ENCODE measurements around the gene C22orf23. TPM values are rescaled to one million over a fixed set of nuclear protein-coding genes. Genes with fewer than 3 reads are reported as not detected.

Gene C22orf23
- polyA plus RNA-seq, 1 donor (not counting 4 experiments of a cell fraction or from before 2014, with no cell fraction given), result not detected

DNA sequence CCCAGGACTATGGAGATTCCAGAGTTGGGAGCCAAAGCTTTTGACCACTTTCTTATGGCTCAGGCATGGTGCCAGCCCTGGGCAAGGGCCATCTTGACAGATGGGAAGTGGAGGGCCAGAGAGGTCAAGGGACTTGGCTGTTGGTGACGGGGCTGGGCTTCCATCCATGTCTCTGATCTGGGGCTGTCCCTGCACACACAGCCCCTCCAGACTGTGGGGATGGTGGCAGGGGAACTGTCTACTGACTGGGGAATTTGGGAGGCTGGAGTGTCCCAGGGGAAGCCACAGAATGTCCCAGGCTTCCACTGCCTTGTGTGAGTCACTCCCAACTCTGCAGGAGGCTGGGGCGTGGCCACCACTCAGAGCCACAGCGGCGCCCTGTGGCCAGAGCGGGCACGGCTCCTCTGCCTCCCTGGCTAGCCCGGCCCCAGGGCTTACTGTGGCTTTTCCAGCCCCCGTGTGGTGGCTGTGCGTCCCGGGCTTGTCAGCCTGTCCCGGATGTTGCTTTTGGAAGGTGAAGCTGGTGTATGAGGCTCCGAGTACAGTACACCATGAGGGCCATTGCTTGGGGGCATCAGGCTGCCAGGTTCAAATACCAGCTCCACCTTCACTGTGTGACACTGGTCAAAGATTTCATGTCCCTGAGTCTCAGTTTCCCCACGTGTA lies 19.6 kb downstream of the C22orf23 start:
- peaks cover 45 to 60% of the 10 kb centered on the region in 2 experiments for H3K36me3 ChIP-seq (ENCODE audit: control insufficient read depth in 2 of 2, extremely low read depth in 1 of 2, insufficient read depth in 2 of 2, low read length in 2 of 2)

GRCh38 chr22:37932821-37933578 lies 20.4 kb downstream of the C22orf23 start:
- dilution Hi-C loops (cut with MboI; ENCODE audit: extremely low pct_ligation_motif_present, low sequenced_read_pairs), result no loop called here
- peaks cover 34% of the 10 kb centered on the region for H3K79me2 ChIP-seq (ENCODE audit: control insufficient read depth, insufficient read depth, low read length)
- H3K9me1 ChIP-seq (ENCODE audit: control insufficient read depth, extremely low read depth, insufficient read depth, low read length), result peaks cover 5% of the 10 kb centered on the region
- H4K20me1 ChIP-seq (ENCODE audit: control insufficient read depth, extremely low read depth, insufficient read depth, low read length), result peaks cover 39% of the 10 kb centered on the region
- H3K9me3 ChIP-seq (ENCODE audit: control insufficient read depth, low read depth, low read length), result no peaks in the 10 kb centered on the region
- no peak overlapping the region for H2AFZ ChIP-seq (ENCODE audit: control insufficient read depth, low read length)
- H3K9ac ChIP-seq (ENCODE audit: control insufficient read depth, extremely low read depth, insufficient read depth, low read length), result no peak overlapping the region
- TF ChIP-seq EZH2 (IDR thresholded peaks at IDR 0.05; ENCODE audit: low read length) (no peak), CTCF (optimal IDR thresholded peaks at IDR 0.05 in 1 of 3, IDR thresholded peaks at IDR 0.05 in 1 of 3, conservative IDR thresholded peaks at IDR 0.05 in 1 of 3; ENCODE audit: extremely low read depth in 1 of 3, insufficient read depth in 2 of 3, low read length in 3 of 3) (no peak)
- peaks cover 21% of the 10 kb centered on the region for H3K4me1 ChIP-seq (ENCODE audit: control insufficient read depth, extremely low read depth, insufficient read depth, low read length)
- H3K27ac ChIP-seq (ENCODE audit: control insufficient read depth, insufficient read depth, low read length), result peak overlapping the region; percentile 46
- H3K4me3 ChIP-seq (ENCODE audit: control insufficient read depth in 2 of 3, extremely low read depth in 1 of 3, insufficient read depth in 2 of 3, low read depth in 1 of 3, low read length in 3 of 3), result no peak overlapping the region
- peak; percentile 26 for FAIRE-seq
- H3K4me2 ChIP-seq (ENCODE audit: control insufficient read depth, extremely low read depth, insufficient read depth, low read depth, low read length), result peak overlapping the region; percentile 25
- DNase-seq (ENCODE audit: low read depth, low spot score), result no peak
- H3K27me3 ChIP-seq (ENCODE audit: control insufficient read depth, extremely low read depth, insufficient read depth, low read length), result no peaks in the 10 kb centered on the region
- peaks cover 48 to 58% of the 10 kb centered on the region in 2 experiments for H3K36me3 ChIP-seq (ENCODE audit: control insufficient read depth in 2 of 2, extremely low read depth in 1 of 2, insufficient read depth in 2 of 2, low read length in 2 of 2)

More for the DNA sequence above, 19.6 kb downstream of the C22orf23 start:
- H3K9me1 ChIP-seq (ENCODE audit: control insufficient read depth, extremely low read depth, insufficient read depth, low read length), result peaks cover 5% of the 10 kb centered on the region
- no peak overlapping the region for H3K4me3 ChIP-seq (ENCODE audit: control insufficient read depth in 2 of 3, extremely low read depth in 1 of 3, insufficient read depth in 2 of 3, low read depth in 1 of 3, low read length in 3 of 3)
- peak overlapping the region; percentile 46 for H3K27ac ChIP-seq (ENCODE audit: control insufficient read depth, insufficient read depth, low read length)
- peaks cover 21% of the 10 kb centered on the region for H3K4me1 ChIP-seq (ENCODE audit: control insufficient read depth, extremely low read depth, insufficient read depth, low read length)
- H2AFZ ChIP-seq (ENCODE audit: control insufficient read depth, low read length), result no peak overlapping the region
- peak overlapping the region; percentile 25 for H3K4me2 ChIP-seq (ENCODE audit: control insufficient read depth, extremely low read depth, insufficient read depth, low read depth, low read length)
- no peak for TF ChIP-seq EZH2 (IDR thresholded peaks at IDR 0.05; ENCODE audit: low read length)
- TF ChIP-seq CTCF (optimal IDR thresholded peaks at IDR 0.05 in 1 of 3, IDR thresholded peaks at IDR 0.05 in 1 of 3, conservative IDR thresholded peaks at IDR 0.05 in 1 of 3; ENCODE audit: extremely low read depth in 1 of 3, insufficient read depth in 2 of 3, low read length in 3 of 3), result peak; percentile 98 to 99 (median 99)
- H3K9ac ChIP-seq (ENCODE audit: control insufficient read depth, extremely low read depth, insufficient read depth, low read length), result peak overlapping the region; percentile 28
- H3K9me3 ChIP-seq (ENCODE audit: control insufficient read depth, low read depth, low read length), result no peaks in the 10 kb centered on the region
- H4K20me1 ChIP-seq (ENCODE audit: control insufficient read depth, extremely low read depth, insufficient read depth, low read length), result peaks cover 36% of the 10 kb centered on the region
- FAIRE-seq (peak; percentile 94), DNase-seq (ENCODE audit: low read depth, low spot score) (peak; percentile 63)
- H3K27me3 ChIP-seq (ENCODE audit: control insufficient read depth, extremely low read depth, insufficient read depth, low read length), result no peaks in the 10 kb centered on the region
- peaks cover 30% of the 10 kb centered on the region for H3K79me2 ChIP-seq (ENCODE audit: control insufficient read depth, insufficient read depth, low read length)
- dilution Hi-C loops (cut with MboI; ENCODE audit: extremely low pct_ligation_motif_present, low sequenced_read_pairs), result no loop called here
